ENCODE measurements around the gene DAGLB. TPM values are rescaled to one million over a fixed set of nuclear protein-coding genes. Genes with fewer than 3 reads are reported as not detected.

Gene DAGLB
- total RNA-seq, 1 donor from 2014 or later: 28.8 TPM

DNA sequence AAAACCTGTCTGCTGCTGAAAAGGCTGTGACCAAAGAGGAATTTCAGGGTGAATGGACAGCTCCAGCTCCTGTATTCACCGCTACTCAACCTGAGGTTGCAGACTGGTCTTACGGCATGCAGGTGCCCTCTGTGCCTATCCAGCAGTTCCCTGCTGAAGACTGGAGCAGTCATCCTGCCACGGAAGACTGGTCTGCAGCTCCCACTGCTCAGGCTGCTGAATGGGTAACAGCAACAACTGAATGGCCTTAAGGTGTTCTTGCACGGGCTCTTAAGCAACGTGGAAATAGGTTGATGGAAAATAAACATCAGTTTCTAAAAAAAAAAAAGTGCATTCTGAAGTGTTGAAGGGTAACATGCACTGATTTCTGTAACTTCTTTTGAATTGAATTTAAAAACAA lies 82.3 kb downstream of the DAGLB start:
- DNase-seq (ENCODE audit: low spot score): no peak

GRCh38 chr7:6360841-6361240 lies 86.9 kb downstream of the DAGLB start:
- no peak for DNase-seq (ENCODE audit: low spot score)

DNA sequence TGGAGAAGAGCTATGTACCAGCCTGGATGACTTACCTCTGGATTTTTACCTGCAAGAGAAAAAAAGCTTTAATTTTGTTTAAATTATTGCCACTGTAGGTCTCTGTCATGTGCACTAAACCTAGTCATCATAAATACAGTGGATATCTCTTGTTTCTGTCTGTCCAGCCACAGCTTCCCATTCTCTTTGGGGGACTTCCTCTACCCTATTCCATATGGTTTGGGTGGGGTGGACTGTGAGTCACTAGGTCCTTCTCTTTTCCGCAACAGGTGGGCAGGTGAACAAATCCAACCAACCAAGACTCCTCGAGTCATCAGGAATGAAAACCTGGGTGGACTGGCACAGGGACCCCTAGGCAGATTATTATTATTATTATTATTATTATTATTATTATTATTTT lies 88.0 kb downstream of the DAGLB start:
- DNase-seq (ENCODE audit: low spot score): no peak

Other genes starting within 250 kb of the DAGLB start
- gene CYTH3, start 175.3 kb downstream of the DAGLB start, total RNA-seq: 29.8 TPM
- 20.1 TPM for gene FAM220A, start 99.0 kb downstream of the DAGLB start, total RNA-seq
- gene RAC1, start 73.4 kb downstream of the DAGLB start, total RNA-seq: 276 TPM
- gene KDELR2, start 36.2 kb upstream of the DAGLB start, total RNA-seq: 188 TPM
- gene GRID2IP, start 103.5 kb upstream of the DAGLB start, total RNA-seq: 0.86 TPM
- gene ZDHHC4, start 129.5 kb upstream of the DAGLB start, total RNA-seq: 64.9 TPM
- 32.1 TPM for gene INTS15, start 142.1 kb upstream of the DAGLB start, total RNA-seq
- gene ZNF853, start 167.7 kb upstream of the DAGLB start, total RNA-seq: 11.2 TPM
- 37.3 TPM for gene ZNF316, start 189.4 kb upstream of the DAGLB start, total RNA-seq